RWPE1 (cell line): Measurements from ENCODE around the gene VARS1.

Experiments used
- CTCF ChIA-PET: fragments of 350-600 bp; sonication (Branson Sonifier 250); formaldehyde crosslinking; extraction: SDS; loops from one replicate; lab custom pipeline; 2021; lab: Yijun Ruan, JAX
- POLR2A ChIA-PET: fragments of 400-600 bp; formaldehyde crosslinking; extraction: SDS; loops from one replicate; lab custom pipeline; 2020; ENCODE audit warnings: antibody characterized with exemption; ENCODE audit not compliant: low non-redundant PET; lab: Yijun Ruan, JAX
- DNase-seq: peaks from one replicate; pipeline ENCODE4 v3.0.0; 2012; ENCODE audit warnings: low spot score
- H3K27ac ChIP-seq: fragments of 450-650 bp; 2 replicates; pipeline ENCODE4 v1.5.1; 2017
- TF ChIP-seq, protein P1 (sequence below): fragments of 450-650 bp; conservative IDR thresholded peaks from 2 replicates; pipeline ENCODE4 v1.5.1; 2017; ENCODE audit warnings: low read depth, mild to moderate bottlenecking

The VARS1 gene

GRCh38 chr6:31792090-31792374 is 3.5 kb downstream of the VARS1 start:
- H3K27ac ChIP-seq, result peak overlapping the region; percentile 89
- ChIA-PET CTCF (interaction anchor here (1.2 kb wide), 1 partner anchor 76 kb away, joined by 3 read pairs; no protein-coding TSS in a partner anchor), POLR2A (no interaction called here)
- TF ChIP-seq, protein P1, sequence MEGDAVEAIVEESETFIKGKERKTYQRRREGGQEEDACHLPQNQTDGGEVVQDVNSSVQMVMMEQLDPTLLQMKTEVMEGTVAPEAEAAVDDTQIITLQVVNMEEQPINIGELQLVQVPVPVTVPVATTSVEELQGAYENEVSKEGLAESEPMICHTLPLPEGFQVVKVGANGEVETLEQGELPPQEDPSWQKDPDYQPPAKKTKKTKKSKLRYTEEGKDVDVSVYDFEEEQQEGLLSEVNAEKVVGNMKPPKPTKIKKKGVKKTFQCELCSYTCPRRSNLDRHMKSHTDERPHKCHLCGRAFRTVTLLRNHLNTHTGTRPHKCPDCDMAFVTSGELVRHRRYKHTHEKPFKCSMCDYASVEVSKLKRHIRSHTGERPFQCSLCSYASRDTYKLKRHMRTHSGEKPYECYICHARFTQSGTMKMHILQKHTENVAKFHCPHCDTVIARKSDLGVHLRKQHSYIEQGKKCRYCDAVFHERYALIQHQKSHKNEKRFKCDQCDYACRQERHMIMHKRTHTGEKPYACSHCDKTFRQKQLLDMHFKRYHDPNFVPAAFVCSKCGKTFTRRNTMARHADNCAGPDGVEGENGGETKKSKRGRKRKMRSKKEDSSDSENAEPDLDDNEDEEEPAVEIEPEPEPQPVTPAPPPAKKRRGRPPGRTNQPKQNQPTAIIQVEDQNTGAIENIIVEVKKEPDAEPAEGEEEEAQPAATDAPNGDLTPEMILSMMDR, result no peak
- no peak for DNase-seq

GRCh38 chr6:31791324-31792089 is 4.0 kb downstream of the VARS1 start:
- no peak for DNase-seq
- CTCF ChIA-PET, result interaction anchor here (0.5 to 1.2 kb wide), 9 partner anchors 9 to 76 kb away, joined by 3 to 8 read pairs (median 3); partner anchors contain the start of gene LSM2
- peak overlapping the region; percentile 89 for H3K27ac ChIP-seq
- POLR2A ChIA-PET, result no interaction called here
- TF ChIP-seq, protein P1, result peak; percentile 61

DNA sequence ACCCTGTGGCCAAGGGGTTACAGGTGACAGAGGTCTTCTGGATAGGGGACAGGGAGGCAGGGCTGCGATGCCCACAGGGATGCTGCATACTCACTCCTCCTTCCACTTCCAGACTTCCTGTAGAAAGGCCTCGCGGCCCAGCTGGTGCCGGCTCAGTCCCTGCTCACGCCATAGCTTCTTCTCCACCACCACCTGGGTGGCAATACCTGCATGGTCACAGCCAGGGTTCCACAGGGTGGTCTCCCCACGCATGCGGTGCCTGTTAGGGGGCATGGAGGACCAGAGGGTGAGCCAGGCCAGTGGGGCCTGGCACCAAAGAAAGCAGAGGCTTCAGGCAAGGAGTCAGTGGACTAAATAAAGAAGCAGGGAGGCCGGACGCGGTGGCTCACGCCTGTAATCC is 10.1 kb downstream of the VARS1 start:
- ChIA-PET CTCF (no interaction called here), POLR2A (interaction anchor here (0.6 kb wide), 1 partner anchor 51 kb away, joined by 6 read pairs; no protein-coding TSS in a partner anchor)
- H3K27ac ChIP-seq, result peak overlapping the region; percentile 40
- no peak for DNase-seq
- TF ChIP-seq, protein P1, result no peak

GRCh38 chr6:31784098-31784925 is 11.2 kb downstream of the VARS1 start:
- H3K27ac ChIP-seq, result peak overlapping the region; percentile 40
- DNase-seq, result no peak
- POLR2A ChIA-PET, result interaction anchor here (0.5 to 0.7 kb wide), 2 partner anchors 11 to 1082 kb away, joined by 3 to 4 read pairs; partner anchors contain the start of gene VARS1
- CTCF ChIA-PET, result interaction anchor here (0.7 to 1.5 kb wide), 2 partner anchors 12 to 14 kb away, joined by 5 read pairs; no protein-coding TSS in a partner anchor
- TF ChIP-seq, protein P1, result no peak

GRCh38 chr6:31782126-31782855 is 13.3 kb downstream of the VARS1 start:
- TF ChIP-seq, protein P1, result no peak
- peak overlapping the region; percentile 89 for H3K27ac ChIP-seq
- CTCF ChIA-PET, result interaction anchor here (0.7 kb wide), 1 partner anchor 9 kb away, joined by 3 read pairs; no protein-coding TSS in a partner anchor
- DNase-seq, result no peak
- POLR2A ChIA-PET, result no interaction called here
